Brain microvascular endothelial cell (primary cell): ENCODE results near the gene KRT10.
A peak's percentile ranks its signal among the peaks of the same experiment; 100 is the strongest.

ENCODE experiments used
- DNase-seq: peaks from one replicate; pipeline ENCODE4 v3.0.0-alpha.2; 2020
- H3K27ac ChIP-seq: fragments of 250-450 bp; sonication (Bioruptor Pico); 2 replicates; pipeline ENCODE4 v1.5.1; 2020; ENCODE audit warnings: mild to moderate bottlenecking, moderate library complexity
- H3K27me3 ChIP-seq: fragments of 250-450 bp; sonication (Bioruptor Pico); replicated peaks from 2 replicates; pipeline ENCODE4 v1.5.1; 2020; ENCODE audit warnings: mild to moderate bottlenecking
- H3K36me3 ChIP-seq: fragments of 250-450 bp; sonication (Bioruptor Pico); replicated peaks from 2 replicates; pipeline ENCODE4 v1.5.1; 2020; ENCODE audit warnings: mild to moderate bottlenecking
- H3K4me3 ChIP-seq: 2 replicates; pipeline ENCODE4 v1.5.1; 2011; ENCODE audit warnings: low read depth, mild to moderate bottlenecking, control low read depth, low read length, moderate library complexity
- CTCF ChIP-seq: IDR thresholded peaks from 2 replicates; pipeline ENCODE4 v1.5.1; 2011; ENCODE audit warnings: low read depth, mild to moderate bottlenecking, moderate library complexity, low read length, control low read depth, inconsistent platforms; ENCODE audit errors: missing control alignments
- in situ Hi-C: cut with HindIII; loops from 2 replicates; pipeline ENCODE4 v1.10.0; 2017; ENCODE audit warnings: low sequenced_read_pairs, low pct_ligation_motif_present

Gene KRT10

GRCh38 chr17:40830085-40830776 is 7.8 kb upstream of the KRT10 start:
- in situ Hi-C loops, result no loop called here

GRCh38 chr17:40828454-40829044 is 6.1 kb upstream of the KRT10 start:
- DNase-seq, result no peak
- H3K27ac ChIP-seq, result no peak overlapping the region

More at GRCh38 chr17:40830085-40830776, 7.8 kb upstream of the KRT10 start:
- no peak for TF ChIP-seq CTCF
- H3K27me3 ChIP-seq, result no peaks in the 10 kb centered on the region
- no peak overlapping the region for H3K4me3 ChIP-seq
- peaks cover 2% of the 10 kb centered on the region for H3K36me3 ChIP-seq
- no peak for DNase-seq
- H3K27ac ChIP-seq, result no peak overlapping the region

GRCh38 chr17:40827746-40828453 is 5.5 kb upstream of the KRT10 start:
- TF ChIP-seq CTCF, result no peak
- in situ Hi-C loops, result no loop called here

More at GRCh38 chr17:40828454-40829044, 6.1 kb upstream of the KRT10 start:
- H3K4me3 ChIP-seq, result no peak overlapping the region
- no peaks in the 10 kb centered on the region for H3K36me3 ChIP-seq
- in situ Hi-C loops, result no loop called here
- no peaks in the 10 kb centered on the region for H3K27me3 ChIP-seq
- no peak for TF ChIP-seq CTCF

GRCh38 chr17:40825599-40825998 is 3.2 kb upstream of the KRT10 start:
- no peak for DNase-seq
- H3K4me3 ChIP-seq, result no peak overlapping the region
- H3K27ac ChIP-seq, result no peak overlapping the region
- no peaks in the 10 kb centered on the region for H3K27me3 ChIP-seq
- H3K36me3 ChIP-seq, result no peaks in the 10 kb centered on the region
- no peak for TF ChIP-seq CTCF
- in situ Hi-C loops, result no loop called here

More at GRCh38 chr17:40827746-40828453, 5.5 kb upstream of the KRT10 start:
- Histone ChIP-seq H3K36me3 (no peaks in the 10 kb centered on the region), H3K4me3 (no peak overlapping the region), H3K27ac (no peak overlapping the region), H3K27me3 (no peaks in the 10 kb centered on the region)
- peak; percentile 36 for DNase-seq

GRCh38 chr17:40824015-40824832 is 1.8 kb upstream of the KRT10 start:
- H3K27ac ChIP-seq, result no peak overlapping the region

More at GRCh38 chr17:40824015-40824832, 1.8 kb upstream of the KRT10 start:
- DNase-seq, result no peak
- in situ Hi-C loops, result no loop called here
- TF ChIP-seq CTCF, result no peak
- Histone ChIP-seq H3K27me3 (no peaks in the 10 kb centered on the region), H3K4me3 (no peak overlapping the region), H3K36me3 (no peaks in the 10 kb centered on the region)
